Tibial artery (tissue), 4 donors: ENCODE measurements around the gene CLEC1A.

Source experiments
- DNase-seq, 2 donors: peaks; one replicate each; pipeline ENCODE4 v3.0.0-alpha.2; 2019
- H3K27ac ChIP-seq, 2 donors: fragments of 200-600 bp; sonication (generic) in 1 of 2; 1 replicate in 1 of 2; 2 replicates in 1 of 2; pipeline ENCODE4 v1.5.1; 2018 to 2019; ENCODE audit warnings: mild to moderate bottlenecking in 1 of 2
- H3K27me3 ChIP-seq, 2 donors: fragments of 200-600 bp; sonication (generic) in 1 of 2; one replicate each; pipeline versions ENCODE4 v1.5.1 to v1.6.0; 2016 to 2019
- H3K36me3 ChIP-seq, 3 donors: fragments of 200-600 bp; sonication (generic) in 2 of 3; one replicate each; pipeline ENCODE4 v1.5.1; 2016 to 2019; ENCODE audit warnings: mild to moderate bottlenecking in 2 of 3
- H3K4me1 ChIP-seq, 4 donors: fragments of 200-600 bp; sonication (generic) in 2 of 4; 1 replicate in 3 of 4; 2 replicates in 1 of 4; pipeline ENCODE4 v1.5.1; 2016 to 2019
- H3K4me3 ChIP-seq, 2 donors: fragments of 200-600 bp; sonication (generic) in 1 of 2; 1 replicate in 1 of 2; 2 replicates in 1 of 2; pipeline ENCODE4 v1.5.1; 2018 to 2019; ENCODE audit warnings: mild to moderate bottlenecking in 2 of 2
- H3K9me3 ChIP-seq, 3 donors: fragments of 200-600 bp; sonication (generic) in 1 of 3; one replicate each; pipeline ENCODE4 v1.5.1; 2016 to 2019
- CTCF ChIP-seq, 2 experiments: fragments of 200-600 bp in 1 of 2; fragments of 450-650 bp in 1 of 2; IDR thresholded peaks; one replicate each; pipeline ENCODE4 v1.5.1; 2017 to 2019; ENCODE audit warnings: antibody characterized with exemption in 2 of 2, mild to moderate bottlenecking in 1 of 2, moderate library complexity in 1 of 2
- intact Hi-C: fragments of 100-400 bp; cut with DNase I; formaldehyde crosslinking; loops from one replicate; pipeline ENCODE4 v1.15.0; 2023; ENCODE audit warnings: low total_unique reads

Gene CLEC1A

GRCh38 chr12:10113920-10114319, 15.1 kb upstream of the CLEC1A start:
- TF ChIP-seq CTCF (IDR thresholded peaks at IDR 0.05), result no peak
- DNase-seq, result no peak
- intact Hi-C loops, result no loop called here

DNA sequence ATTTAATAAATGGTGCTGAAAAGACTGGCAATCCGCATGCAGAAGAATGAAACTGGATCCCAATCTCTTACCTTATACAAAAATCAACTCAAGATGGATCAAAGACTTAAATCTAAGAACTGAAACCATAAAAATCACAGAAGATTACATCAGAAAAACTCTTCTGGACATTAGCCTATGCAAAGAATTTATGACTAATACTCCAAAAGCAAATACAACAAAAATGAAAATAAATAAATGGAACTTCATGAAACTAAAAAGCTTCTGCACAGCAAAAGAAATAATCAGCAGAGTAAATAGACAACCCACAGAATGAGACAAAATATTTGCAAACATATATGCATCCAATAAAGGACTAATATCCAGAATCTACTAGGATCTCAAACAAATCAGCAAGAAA, 14.3 kb upstream of the CLEC1A start:
- Histone ChIP-seq H3K27me3 (no peaks in the 10 kb centered on the region), H3K36me3 (no peaks in the 10 kb centered on the region), H3K4me1 (no peaks in the 10 kb centered on the region), H3K4me3 (no peak overlapping the region), H3K9me3 (no peaks in the 10 kb centered on the region), H3K27ac (no peak overlapping the region)
- intact Hi-C loops, result no loop called here
- DNase-seq, result no peak
- TF ChIP-seq CTCF (IDR thresholded peaks at IDR 0.05), result no peak

More at GRCh38 chr12:10113920-10114319, 15.1 kb upstream of the CLEC1A start:
- no peaks in the 10 kb centered on the region for H3K9me3 ChIP-seq
- no peak overlapping the region for H3K4me3 ChIP-seq
- no peaks in the 10 kb centered on the region for H3K36me3 ChIP-seq
- no peaks in the 10 kb centered on the region for H3K4me1 ChIP-seq
- no peak overlapping the region for H3K27ac ChIP-seq
- no peaks in the 10 kb centered on the region for H3K27me3 ChIP-seq

DNA sequence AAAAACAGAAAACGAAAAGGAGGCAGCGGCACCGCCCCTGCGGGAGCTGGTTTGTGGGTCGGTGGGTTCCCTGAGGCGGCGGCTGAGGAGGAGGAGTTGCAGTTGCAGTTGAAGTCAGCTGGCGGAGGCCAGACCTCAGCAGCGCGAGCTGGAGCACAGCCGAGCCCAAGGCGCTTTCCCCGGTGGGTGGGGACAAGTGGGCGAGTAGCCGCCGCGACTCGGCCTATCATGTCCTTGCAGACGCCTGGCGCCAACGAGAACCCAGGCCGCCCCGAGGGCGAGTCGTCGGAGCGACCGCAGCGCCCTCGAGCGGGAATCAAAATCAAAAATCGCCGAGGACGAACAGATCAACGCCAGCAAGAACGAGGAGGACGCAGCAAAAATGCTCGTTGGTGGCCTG, 12.7 kb upstream of the CLEC1A start:
- H3K9me3 ChIP-seq, result no peaks in the 10 kb centered on the region
- DNase-seq, result no peak
- no peaks in the 10 kb centered on the region for H3K27me3 ChIP-seq
- TF ChIP-seq CTCF (IDR thresholded peaks at IDR 0.05), result no peak
- no peaks in the 10 kb centered on the region for H3K4me1 ChIP-seq
- intact Hi-C loops, result no loop called here
- H3K36me3 ChIP-seq, result no peaks in the 10 kb centered on the region
- no peak overlapping the region for H3K27ac ChIP-seq
- H3K4me3 ChIP-seq, result no peak overlapping the region

DNA sequence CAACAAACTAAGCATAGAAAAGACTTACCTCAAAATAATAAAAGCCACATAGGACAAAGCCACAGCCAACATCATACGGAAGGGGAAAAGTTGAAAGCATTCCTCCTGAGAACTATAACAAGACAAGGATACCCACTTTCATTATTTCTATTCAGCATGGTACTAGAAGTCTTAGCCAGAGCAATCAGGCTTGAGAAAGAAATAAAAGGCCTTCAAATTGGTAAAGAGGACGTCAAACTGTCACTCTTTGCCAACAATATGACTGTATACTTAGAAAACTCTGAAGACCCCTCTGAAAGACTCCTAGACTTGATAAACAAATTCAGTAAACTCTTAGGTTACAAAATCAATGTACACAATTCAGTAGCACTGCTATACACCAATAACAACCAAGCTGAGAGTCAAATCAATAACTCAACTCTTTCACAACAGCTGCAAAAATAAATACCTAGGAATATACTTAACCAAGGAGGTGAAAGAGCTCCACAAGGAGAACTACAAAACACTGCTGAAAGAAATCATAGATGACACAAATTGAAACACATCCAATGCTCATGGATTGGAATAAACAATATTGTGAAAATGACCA, 11.6 kb upstream of the CLEC1A start:
- DNase-seq, result no peak
- no peaks in the 10 kb centered on the region for H3K4me1 ChIP-seq
- no peaks in the 10 kb centered on the region for H3K27me3 ChIP-seq
- no peak overlapping the region for H3K4me3 ChIP-seq
- intact Hi-C loops, result no loop called here
- TF ChIP-seq CTCF (IDR thresholded peaks at IDR 0.05), result no peak
- H3K9me3 ChIP-seq, result no peaks in the 10 kb centered on the region
- H3K36me3 ChIP-seq, result no peaks in the 10 kb centered on the region
- no peak overlapping the region for H3K27ac ChIP-seq

GRCh38 chr12:10102322-10102721, 3.5 kb upstream of the CLEC1A start:
- Histone ChIP-seq H3K27ac (no peak overlapping the region), H3K9me3 (no peaks in the 10 kb centered on the region), H3K4me3 (no peak overlapping the region), H3K4me1 (peaks cover 0 to 15% (median 6%) of the 10 kb centered on the region in 4 donors), H3K36me3 (no peaks in the 10 kb centered on the region), H3K27me3 (no peaks in the 10 kb centered on the region)
- TF ChIP-seq CTCF (IDR thresholded peaks at IDR 0.05), result no peak
- DNase-seq, result peak in 1 of 2 donors; percentile 21
- intact Hi-C loops, result no loop called here
